Vagina (tissue), 2 donors: ENCODE measurements around the gene MAPK14. TPM values are rescaled to one million over a fixed set of nuclear protein-coding genes. Genes with fewer than 3 reads are reported as not detected.

ENCODE experiments used
- DNase-seq, 2 donors: peaks; one replicate each; pipeline ENCODE4 v3.0.0-alpha.2; 2017; ENCODE audit errors: extremely low spot score in 2 of 2
- H3K27ac ChIP-seq: fragments of 200-600 bp; sonication (generic); one replicate; pipeline ENCODE4 v1.5.1; 2019
- H3K27me3 ChIP-seq: fragments of 200-600 bp; sonication (generic); one replicate; pipeline ENCODE4 v1.5.1; 2019
- H3K36me3 ChIP-seq, 2 donors: fragments of 200-600 bp; sonication (generic); one replicate each; pipeline ENCODE4 v1.5.1; 2017 to 2019
- H3K4me1 ChIP-seq: fragments of 200-600 bp; sonication (generic); one replicate; pipeline ENCODE4 v1.5.1; 2019
- H3K4me3 ChIP-seq, 2 donors: fragments of 200-600 bp; sonication (generic); 1 replicate in 1 of 2; 2 replicates in 1 of 2; pipeline ENCODE4 v1.5.1; 2016 to 2019
- H3K9me3 ChIP-seq: fragments of 200-600 bp; sonication (generic); one replicate; pipeline ENCODE4 v1.5.1; 2019
- POLR2A ChIP-seq, 2 donors: fragments of 450-650 bp; IDR thresholded peaks; one replicate each; pipeline ENCODE4 v1.6.1; 2017; ENCODE audit warnings: antibody characterized with exemption in 2 of 2, mild to moderate bottlenecking in 2 of 2, moderate library complexity in 2 of 2
- POLR2AphosphoS5 ChIP-seq, 2 donors: sonication (generic); formaldehyde crosslinking; IDR thresholded peaks; one replicate each; pipeline ENCODE4 v1.9.0; 2017; ENCODE audit warnings: antibody characterized with exemption in 2 of 2, mild to moderate bottlenecking in 2 of 2, low read depth in 1 of 2; ENCODE audit not compliant: insufficient read depth in 1 of 2
- intact Hi-C: fragments of 100-400 bp; cut with DNase I; formaldehyde crosslinking; loops from one replicate; pipeline ENCODE4 v1.15.1; 2023
- total RNA-seq: library from RNA; depleted of rRNA; stranded (reverse); fragments of >200 nt; gene quantifications from one replicate; pipeline ENCODE4 v1.2.3, GENCODE V29; 2016
- TF ChIP-seq, protein P1 (sequence below), 3 experiments: fragments of 450-650 bp in 2 of 3; fragments of 200-600 bp in 1 of 3; sonication (generic) in 1 of 3; IDR thresholded peaks; one replicate each; pipeline ENCODE4 v1.5.1; 2017 to 2019; ENCODE audit warnings: antibody characterized with exemption in 3 of 3, mild to moderate bottlenecking in 2 of 3, moderate library complexity in 2 of 3

MAPK14 gene
- total RNA-seq, 1 donor from 2014 or later = 71.9 TPM

- Histone ChIP-seq H3K9me3 (no peaks in the 10 kb centered on the region), H3K36me3 (no peaks in the 10 kb centered on the region), H3K4me3 (no peak overlapping the region), H3K27ac (no peak overlapping the region), H3K4me1 (peaks cover 31% of the 10 kb centered on the region), H3K27me3 (no peaks in the 10 kb centered on the region)
- no peak for TF ChIP-seq POLR2A (IDR thresholded peaks at IDR 0.05)
- TF ChIP-seq POLR2AphosphoS5 (IDR thresholded peaks at IDR 0.05; ENCODE audit: insufficient read depth in 1 of 2, low read depth in 1 of 2) = no peak
- TF ChIP-seq, protein P1, sequence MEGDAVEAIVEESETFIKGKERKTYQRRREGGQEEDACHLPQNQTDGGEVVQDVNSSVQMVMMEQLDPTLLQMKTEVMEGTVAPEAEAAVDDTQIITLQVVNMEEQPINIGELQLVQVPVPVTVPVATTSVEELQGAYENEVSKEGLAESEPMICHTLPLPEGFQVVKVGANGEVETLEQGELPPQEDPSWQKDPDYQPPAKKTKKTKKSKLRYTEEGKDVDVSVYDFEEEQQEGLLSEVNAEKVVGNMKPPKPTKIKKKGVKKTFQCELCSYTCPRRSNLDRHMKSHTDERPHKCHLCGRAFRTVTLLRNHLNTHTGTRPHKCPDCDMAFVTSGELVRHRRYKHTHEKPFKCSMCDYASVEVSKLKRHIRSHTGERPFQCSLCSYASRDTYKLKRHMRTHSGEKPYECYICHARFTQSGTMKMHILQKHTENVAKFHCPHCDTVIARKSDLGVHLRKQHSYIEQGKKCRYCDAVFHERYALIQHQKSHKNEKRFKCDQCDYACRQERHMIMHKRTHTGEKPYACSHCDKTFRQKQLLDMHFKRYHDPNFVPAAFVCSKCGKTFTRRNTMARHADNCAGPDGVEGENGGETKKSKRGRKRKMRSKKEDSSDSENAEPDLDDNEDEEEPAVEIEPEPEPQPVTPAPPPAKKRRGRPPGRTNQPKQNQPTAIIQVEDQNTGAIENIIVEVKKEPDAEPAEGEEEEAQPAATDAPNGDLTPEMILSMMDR (IDR thresholded peaks at IDR 0.05) = no peak
- DNase-seq = no peak
- intact Hi-C loops = no loop called here
Measured at GRCh38 chr6:36125575-36125974, 98.0 kb downstream of the MAPK14 start.

DNA sequence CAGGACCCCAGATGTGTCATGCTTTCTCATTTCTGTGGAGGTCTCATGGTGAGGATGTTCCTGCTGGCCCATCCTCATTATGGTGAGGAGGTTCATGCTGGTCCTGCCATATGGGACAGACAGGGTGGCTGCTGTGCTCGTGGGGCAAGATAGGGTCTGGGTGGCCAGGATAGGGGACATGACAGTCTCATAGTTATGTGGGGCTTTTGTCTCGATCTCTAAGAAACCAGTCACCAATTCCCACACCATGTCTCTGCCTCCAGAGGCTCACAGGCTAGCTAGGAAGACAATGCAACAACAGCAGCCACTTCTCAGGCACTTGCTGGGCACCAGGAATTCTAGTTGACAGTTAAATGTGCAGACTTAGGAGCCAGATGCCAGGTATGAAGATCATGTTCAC lies 98.5 kb downstream of the MAPK14 start:
- intact Hi-C loops = no loop called here
- H3K4me1 ChIP-seq = peaks cover 31% of the 10 kb centered on the region

GRCh38 chr6:36126553-36127458 lies 99.2 kb downstream of the MAPK14 start:
- no peak for TF ChIP-seq POLR2AphosphoS5 (IDR thresholded peaks at IDR 0.05; ENCODE audit: insufficient read depth in 1 of 2, low read depth in 1 of 2)
- no peak for TF ChIP-seq POLR2A (IDR thresholded peaks at IDR 0.05)
- TF ChIP-seq, protein P1 (IDR thresholded peaks at IDR 0.05) = no peak
- Histone ChIP-seq H3K4me3 (no peak overlapping the region), H3K4me1 (peaks cover 31% of the 10 kb centered on the region), H3K27ac (no peak overlapping the region), H3K27me3 (no peaks in the 10 kb centered on the region), H3K9me3 (no peaks in the 10 kb centered on the region), H3K36me3 (no peaks in the 10 kb centered on the region)
- intact Hi-C loops = no loop called here
- no peak for DNase-seq

More for the DNA sequence above, 98.5 kb downstream of the MAPK14 start:
- TF ChIP-seq, protein P1 (IDR thresholded peaks at IDR 0.05) = no peak
- TF ChIP-seq POLR2A (IDR thresholded peaks at IDR 0.05) (no peak), POLR2AphosphoS5 (IDR thresholded peaks at IDR 0.05; ENCODE audit: insufficient read depth in 1 of 2, low read depth in 1 of 2) (no peak)
- Histone ChIP-seq H3K36me3 (no peaks in the 10 kb centered on the region), H3K9me3 (no peaks in the 10 kb centered on the region), H3K4me3 (no peak overlapping the region), H3K27me3 (no peaks in the 10 kb centered on the region), H3K27ac (no peak overlapping the region)
- DNase-seq = no peak

- Histone ChIP-seq H3K27me3 (no peaks in the 10 kb centered on the region), H3K9me3 (no peaks in the 10 kb centered on the region), H3K36me3 (no peaks in the 10 kb centered on the region), H3K4me1 (peaks cover 33% of the 10 kb centered on the region), H3K27ac (no peak overlapping the region), H3K4me3 (no peak overlapping the region)
- intact Hi-C loops = no loop called here
- TF ChIP-seq POLR2AphosphoS5 (IDR thresholded peaks at IDR 0.05; ENCODE audit: insufficient read depth in 1 of 2, low read depth in 1 of 2) (no peak), POLR2A (IDR thresholded peaks at IDR 0.05) (no peak)
- TF ChIP-seq, protein P1 (IDR thresholded peaks at IDR 0.05) = no peak
- DNase-seq = peak in 1 of 2 donors; percentile 87
Measured at GRCh38 chr6:36127462-36128016, 99.9 kb downstream of the MAPK14 start.

DNA sequence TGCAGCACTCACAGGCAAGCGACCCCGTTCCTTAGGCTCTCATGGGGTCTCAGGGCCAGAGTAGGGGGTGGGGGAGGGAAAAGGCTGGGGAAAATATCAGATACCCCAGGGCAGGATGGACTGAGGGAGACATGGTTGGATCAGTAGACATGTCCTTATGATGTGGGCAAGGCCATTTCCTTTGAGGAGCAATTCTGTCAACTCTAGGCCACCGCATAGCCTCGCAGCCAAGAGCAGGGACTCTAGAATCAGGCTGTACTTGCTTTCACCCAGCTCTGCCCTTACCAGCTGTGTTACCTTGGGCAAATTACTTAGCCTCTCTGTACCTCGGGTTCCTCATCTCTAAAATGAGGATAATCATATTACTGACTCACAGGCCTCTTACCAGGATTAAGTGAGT lies 100.5 kb downstream of the MAPK14 start:
- TF ChIP-seq POLR2A (IDR thresholded peaks at IDR 0.05) (no peak), POLR2AphosphoS5 (IDR thresholded peaks at IDR 0.05; ENCODE audit: insufficient read depth in 1 of 2, low read depth in 1 of 2) (no peak)
- TF ChIP-seq, protein P1 (IDR thresholded peaks at IDR 0.05) = no peak
- Histone ChIP-seq H3K27ac (no peak overlapping the region), H3K9me3 (no peaks in the 10 kb centered on the region), H3K4me1 (peaks cover 36% of the 10 kb centered on the region), H3K4me3 (no peak overlapping the region), H3K27me3 (no peaks in the 10 kb centered on the region), H3K36me3 (no peaks in the 10 kb centered on the region)
- intact Hi-C loops = no loop called here
- no peak for DNase-seq
